Measurements from ENCODE around the gene KLC1. TPM values are rescaled to one million over a fixed set of nuclear protein-coding genes. Genes with fewer than 3 reads are reported as not detected.

The KLC1 gene
- total and polyA plus RNA-seq, 2 of the 8 experiments (the other 6 are each of a cell fraction or from before 2014, with no cell fraction given) = 84.6 to 134 TPM

DNA sequence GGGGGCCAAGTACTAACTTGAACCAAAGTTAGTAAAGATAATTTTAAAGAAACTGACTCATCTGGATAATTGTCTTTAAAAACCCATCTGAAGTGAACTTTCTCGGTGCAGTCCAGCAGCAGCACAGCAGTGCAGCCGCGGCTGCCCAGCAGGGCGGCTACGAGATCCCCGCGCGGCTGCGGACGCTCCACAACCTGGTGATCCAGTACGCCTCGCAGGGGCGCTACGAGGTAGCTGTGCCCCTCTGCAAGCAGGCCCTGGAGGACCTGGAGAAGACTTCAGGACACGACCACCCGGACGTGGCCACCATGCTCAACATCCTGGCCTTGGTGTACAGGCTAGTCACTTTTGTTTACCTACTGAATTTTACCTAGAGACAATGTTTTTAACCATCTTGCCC, 33.6 kb downstream of the KLC1 start (continued):
- TF ChIP-seq EP300 (IDR thresholded peaks at IDR 0.05; ENCODE audit: borderline replicate concordance in 1 of 2, low read depth in 2 of 2, low read length in 2 of 2) (no peak), SUZ12 (IDR thresholded peaks at IDR 0.05; ENCODE audit: low read length) (no peak)
